HG02938 (cell line): ENCODE measurements around the gene NR3C2.
A peak's percentile ranks its signal among the peaks of the same experiment; 100 is the strongest.

Source experiments
- ATAC-seq: cut with Tn5 transposase; IDR thresholded peaks from one replicate; pipeline ENCODE4 v1.9.1; 2021; ENCODE audit warnings: mild to moderate bottlenecking, moderate library complexity; ENCODE audit not compliant: unreplicated experiment

The NR3C2 gene

DNA sequence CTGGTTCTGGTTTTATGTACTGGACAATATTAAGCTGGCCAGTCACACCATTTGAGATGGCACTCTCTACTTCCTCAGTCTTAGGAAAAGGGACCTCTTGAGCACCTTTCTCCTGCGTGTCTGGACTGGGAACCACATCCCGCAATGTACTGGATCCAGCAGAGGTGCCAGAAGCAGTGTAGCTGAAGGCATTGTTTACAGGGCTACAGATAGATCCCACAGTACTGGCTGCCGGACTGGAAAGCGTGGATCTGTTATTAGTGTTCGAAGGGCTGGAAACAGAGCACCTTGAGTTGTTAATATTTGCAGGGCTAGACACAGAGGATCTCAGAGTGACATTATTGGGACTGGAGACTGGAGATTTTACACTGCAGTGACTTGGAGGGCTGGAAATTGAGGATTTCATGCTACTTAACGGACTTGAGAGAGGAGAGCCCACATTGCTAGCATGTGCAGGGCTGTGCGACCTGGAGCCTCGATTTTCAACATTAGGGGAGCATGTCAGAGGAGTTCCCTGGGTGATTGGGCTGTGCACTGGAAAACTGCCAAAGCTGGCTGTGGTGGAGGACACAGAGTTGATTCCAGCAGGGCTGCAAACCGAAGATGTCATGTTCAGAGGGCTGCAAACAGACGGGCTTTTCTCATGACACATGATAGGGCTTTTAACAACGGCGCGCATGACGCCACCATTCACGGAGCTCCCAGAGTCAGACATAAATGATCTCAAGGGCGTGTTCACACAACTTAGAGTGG is 6.4 kb downstream of the NR3C2 start:
- ATAC-seq: no peak

DNA sequence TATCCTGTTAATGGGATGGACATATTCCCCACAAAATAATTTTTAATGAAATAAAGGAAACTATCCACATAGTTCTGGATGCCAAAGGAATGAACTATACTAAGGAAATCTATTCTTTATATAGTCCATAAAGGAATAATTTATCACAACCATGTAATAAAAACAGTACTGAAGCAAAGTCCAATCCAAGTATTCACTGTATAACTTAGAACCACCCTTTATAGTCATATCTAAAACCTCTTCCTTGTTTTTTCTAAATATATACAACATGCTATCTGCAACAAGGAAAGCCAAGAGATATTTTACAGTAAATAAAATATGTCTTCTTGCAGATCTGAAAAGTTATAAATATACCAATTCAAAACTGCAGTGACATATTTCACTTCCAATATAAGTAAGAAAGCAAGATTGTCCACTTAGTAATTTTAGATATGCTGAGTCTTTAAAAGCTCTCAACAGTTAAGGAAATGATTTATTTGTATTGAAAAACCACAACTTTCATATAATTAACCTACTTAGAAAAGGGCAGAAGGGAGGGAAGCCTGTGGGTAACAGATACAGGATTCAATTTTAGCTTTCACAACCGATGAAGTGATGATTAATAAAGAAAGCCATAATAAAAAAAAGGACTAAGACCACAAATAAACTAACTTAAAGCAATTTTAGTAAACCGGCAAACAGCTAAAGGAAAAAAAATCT is 8.0 kb downstream of the NR3C2 start:
- ATAC-seq: peak; percentile 64

DNA sequence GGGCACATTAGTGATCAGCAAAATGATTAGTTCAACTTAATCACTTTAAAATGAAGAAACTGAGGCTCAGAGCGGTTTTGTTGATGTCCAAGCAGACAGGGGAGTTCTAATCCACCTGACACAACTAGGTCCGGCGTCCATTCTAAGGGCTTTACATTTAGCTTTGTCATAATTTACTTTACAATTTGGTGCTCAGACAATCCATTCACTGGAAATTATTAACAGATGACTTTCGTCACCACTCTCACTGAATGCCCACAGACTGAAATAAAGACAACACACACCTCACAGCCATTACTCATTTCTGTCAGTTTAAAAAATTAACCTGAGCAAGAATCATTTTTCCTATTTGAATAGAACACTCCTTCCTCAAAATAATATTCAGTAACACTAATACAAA is 10.8 kb downstream of the NR3C2 start:
- ATAC-seq: no peak

DNA sequence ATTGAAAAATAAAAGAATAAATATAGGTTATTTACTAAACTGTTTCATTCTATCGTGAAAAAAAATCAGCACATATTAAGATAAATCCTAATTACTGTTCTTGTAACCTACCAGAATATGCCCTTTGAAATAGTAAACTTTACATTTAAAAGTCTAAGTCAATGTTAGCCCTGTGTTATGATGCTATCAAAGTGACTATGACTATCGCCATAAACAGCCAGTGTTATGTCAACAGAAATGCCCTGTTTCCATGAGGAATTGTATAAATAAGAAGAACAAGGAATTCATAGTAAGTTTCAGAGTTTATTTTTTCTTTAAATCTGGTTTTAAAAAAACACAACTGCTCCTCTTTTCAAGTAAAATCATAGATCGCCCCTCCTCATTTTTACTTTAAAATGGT is 11.4 kb downstream of the NR3C2 start:
- ATAC-seq: no peak

DNA sequence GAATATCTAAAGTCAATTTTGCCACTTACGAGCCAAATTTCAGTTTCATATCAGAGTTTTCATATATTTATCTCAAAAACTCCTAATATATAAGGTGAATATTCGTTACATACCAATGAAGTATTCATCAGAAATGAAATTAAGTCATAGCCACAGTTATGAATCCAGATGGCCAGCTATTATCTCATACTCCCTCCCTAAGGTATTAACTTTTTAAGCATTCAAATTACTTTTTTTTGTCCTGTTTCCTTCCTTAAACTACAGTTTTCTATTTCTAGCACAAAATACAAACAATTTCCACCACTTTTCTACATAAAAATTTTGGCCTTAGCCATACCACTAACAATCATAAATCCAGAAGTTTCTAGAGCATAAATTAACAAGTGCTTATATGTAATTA is 13.0 kb downstream of the NR3C2 start:
- ATAC-seq: no peak

DNA sequence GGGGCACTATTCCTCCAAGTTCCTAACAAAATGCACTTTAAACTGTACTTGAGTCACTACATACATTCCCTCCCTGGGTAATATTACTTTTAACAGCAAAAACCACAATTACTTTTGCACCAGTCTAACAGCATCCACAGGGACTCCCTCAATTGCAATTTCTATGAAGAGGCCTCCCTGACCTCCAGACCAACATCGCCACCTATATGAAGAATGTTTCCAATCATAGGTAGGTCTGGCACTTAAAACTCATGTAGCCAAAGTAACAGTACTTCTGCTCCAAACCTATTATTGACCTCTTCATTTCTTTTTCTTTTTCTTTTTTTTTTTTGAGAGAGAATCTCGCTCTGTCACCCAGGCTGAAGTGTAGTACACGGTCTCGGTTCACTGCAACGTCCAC is 15.6 kb downstream of the NR3C2 start:
- no peak for ATAC-seq

DNA sequence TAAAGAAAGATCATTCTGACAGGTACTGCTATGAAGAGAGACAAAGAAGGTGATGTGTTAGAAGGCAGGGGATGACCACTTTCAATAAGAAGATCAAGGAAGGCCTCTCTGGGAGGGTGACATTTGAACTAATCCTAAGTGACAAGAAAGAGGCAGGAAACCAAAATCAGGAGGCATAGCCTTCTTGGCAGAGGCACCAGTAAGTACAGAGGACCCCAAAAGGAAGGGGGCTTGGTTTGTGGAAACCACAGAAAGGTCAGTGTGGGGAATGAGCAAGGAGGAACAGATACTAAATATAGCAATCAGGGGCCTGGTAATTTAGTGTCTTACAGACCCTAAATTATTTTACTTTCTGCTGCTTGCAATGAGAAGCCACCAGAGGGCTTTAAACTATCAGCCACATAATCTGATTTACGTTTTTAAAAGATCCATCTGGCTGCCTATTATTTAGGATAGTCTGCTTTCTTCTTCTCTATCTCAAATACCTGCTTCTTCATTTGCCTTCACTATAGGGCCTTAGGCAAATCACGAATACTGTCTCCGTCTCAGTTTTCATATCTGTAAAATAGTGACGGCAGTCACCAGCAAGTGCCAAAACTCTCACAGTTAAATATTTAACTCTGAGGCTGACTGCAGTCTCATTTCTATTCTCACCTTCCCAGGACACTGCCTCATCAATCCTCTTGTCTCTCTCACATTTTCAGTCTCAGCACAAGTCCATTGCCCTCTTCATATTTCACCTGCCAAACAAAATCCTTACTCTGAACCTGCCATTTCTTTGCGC is 16.7 kb downstream of the NR3C2 start:
- peak; percentile 63 for ATAC-seq

DNA sequence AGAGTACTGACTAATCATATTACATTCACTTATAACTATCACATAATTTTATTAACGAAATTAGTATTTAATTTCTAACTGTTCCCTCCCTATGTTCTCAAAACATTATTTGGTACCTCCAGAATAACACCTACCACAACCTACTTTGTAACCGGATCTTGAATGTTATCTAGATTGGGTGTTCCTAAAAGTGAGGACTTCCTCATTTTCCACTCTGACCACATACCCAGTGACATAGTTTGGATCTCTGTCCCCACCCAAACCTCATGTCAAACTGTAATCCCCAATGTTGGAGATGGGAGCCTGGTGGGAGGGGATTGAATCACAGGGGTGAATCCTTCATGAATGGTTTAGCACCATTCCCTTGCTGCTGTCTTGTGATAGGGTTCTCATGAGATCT is 21.8 kb downstream of the NR3C2 start:
- ATAC-seq: no peak

DNA sequence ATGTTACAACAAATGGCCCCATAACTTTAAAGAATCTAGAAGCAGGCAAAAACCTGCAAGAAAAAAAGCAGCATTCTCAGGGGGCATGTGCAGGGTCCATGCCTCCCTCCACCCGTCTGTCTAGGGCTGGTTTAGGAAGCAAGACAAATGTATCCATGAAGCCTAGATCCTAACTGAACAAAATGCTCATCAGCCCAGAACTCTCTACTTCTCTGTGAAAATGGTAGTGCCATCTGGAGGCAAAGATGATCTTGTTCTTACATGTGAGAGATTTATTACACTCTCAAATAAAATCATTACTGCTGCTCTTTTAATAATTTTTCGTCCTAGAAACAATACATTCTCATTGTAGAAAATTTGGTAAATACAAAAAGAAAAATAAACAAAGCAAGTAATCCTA is 26.7 kb downstream of the NR3C2 start:
- no peak for ATAC-seq

DNA sequence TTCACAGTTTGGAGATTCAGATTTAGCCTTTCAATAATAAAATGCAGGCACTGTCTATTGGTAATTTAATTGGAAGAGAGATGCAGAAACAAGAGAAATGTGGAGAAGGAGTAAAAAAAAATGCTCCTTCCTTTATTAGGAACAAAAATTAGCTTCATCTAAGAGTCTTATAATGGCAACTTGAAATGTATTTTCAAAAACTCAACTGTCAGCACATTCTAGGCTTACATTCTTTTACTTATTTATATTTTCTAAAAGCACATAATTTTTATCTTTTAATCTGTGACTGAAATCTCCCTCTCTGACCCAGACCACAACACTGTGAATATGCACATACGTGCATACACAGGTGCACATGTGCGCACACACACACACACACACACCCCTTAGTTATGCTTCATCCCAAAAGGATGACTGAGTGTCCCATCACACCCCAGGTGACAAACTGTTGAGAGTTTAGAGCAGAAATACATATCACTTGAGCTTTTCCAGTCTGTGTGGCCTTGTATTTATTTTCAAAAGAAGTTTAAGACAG is 29.7 kb downstream of the NR3C2 start:
- ATAC-seq: no peak

DNA sequence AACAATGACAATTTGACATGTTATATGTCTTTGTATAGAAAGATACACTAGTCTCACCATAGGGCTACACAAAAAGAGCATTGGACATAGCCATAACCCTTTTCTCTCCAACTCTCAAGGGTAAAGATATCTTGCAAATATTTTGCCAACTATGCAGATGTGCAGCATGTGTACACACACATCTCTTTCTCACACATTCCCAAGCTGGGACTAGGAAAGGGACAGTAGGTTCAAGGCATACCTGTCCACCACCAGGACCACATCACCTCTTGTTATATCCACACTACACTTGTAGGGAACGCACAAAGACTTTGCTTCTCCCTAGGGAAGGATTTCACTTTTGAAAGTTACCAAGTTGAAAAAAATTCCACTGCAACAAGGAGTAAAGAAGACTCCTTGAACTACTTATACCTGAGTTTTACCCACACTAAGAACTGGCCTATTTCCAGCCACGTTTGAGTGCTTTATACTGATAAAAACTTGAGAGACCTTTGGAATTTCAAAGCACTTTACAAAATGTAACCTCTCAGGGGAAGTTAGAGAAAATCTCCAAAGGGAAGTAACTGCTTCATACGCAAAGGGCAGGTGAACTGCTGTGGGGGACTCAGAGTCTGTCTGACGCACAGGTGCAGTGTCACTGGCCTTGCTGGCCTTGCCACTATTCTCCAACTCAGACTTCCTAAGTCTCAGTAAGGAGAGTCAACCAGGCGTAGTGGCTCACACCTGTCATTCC is 36.9 kb downstream of the NR3C2 start:
- ATAC-seq: no peak

DNA sequence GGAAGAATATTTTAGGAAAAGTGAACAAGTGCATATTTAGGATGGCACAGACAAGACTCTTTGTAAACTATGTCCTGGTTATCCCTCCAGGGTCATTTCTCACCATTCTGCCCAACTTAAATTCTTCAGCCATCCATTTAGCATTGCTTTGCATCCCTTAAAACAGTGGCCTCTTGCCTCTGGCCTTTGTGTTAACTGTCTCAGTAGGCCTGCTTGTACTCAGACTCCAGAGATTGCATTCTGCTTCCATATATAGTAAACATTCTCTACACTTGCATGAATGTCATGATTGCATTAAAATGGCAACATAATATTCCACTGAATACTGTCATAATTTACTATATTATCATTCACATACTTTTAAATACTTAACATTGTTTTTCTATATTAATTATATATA is 43.2 kb downstream of the NR3C2 start:
- ATAC-seq: no peak

DNA sequence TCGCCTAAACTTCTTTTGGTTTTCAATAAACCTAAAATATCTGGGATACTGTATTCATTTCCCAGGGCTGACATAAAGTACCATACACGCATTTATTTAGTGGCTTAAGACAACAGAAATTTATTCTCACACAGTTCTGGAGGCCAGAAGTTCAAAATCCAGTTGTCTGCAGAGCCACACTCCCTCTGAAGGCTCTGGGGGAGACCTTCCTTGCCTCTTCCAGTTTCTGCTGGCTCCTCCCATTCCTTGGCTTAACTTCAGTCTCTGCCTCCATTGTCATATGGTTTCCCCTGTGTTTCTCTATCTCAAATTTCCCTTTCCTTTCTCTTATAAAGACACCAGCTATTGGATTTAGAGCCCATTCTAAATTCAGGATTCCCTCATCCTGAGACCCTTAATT is 44.4 kb downstream of the NR3C2 start:
- ATAC-seq: no peak

DNA sequence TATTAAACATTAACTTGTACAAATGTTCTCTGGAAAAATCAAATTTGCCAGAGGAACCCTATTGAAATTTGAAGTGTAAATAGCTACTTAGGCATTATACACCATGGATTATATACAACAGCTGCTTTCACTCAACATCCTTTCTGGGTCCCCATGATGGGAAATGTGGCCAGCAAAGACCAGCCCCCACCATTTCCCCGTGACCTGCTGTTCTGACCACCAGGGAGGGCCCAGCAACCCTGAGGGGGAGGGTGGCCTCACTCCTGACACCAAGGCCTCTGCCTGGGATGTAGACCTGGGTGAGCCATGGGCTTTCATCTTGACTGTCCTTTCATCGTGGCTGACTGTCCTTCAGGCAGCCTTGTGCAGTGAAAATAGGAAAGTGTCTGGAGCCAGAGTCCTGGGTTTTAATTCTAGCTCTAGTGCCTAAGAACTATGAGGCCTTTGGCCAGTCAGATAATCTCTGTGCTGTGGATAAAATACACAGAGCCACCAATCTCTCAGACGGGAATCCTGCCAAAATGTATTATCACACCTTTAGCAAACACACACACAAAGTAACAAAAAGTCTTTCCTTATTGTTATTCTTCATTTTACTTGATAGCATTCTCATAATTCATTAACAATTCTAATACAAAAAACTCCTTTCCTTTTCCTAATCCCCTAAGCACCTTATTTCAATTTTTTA is 45.1 kb downstream of the NR3C2 start:
- ATAC-seq: no peak

DNA sequence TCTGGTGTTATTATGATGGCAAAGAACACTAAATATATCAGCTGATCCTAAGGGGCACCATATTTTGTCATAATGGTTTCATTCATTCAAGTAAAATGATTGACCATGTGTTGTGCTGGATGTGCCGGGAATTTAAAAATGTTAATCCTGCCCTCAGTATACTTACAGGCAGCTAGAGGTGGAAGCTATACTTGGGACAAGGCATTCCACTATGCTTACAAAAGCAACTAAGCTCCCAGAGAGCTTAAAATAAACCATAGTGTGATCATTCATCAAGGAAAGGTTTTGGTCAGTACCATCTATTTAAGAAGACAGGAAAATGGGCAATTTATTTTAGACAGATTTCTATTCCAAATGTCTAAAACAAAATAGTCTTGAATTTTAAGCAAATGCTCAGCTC is 46.4 kb downstream of the NR3C2 start:
- no peak for ATAC-seq

DNA sequence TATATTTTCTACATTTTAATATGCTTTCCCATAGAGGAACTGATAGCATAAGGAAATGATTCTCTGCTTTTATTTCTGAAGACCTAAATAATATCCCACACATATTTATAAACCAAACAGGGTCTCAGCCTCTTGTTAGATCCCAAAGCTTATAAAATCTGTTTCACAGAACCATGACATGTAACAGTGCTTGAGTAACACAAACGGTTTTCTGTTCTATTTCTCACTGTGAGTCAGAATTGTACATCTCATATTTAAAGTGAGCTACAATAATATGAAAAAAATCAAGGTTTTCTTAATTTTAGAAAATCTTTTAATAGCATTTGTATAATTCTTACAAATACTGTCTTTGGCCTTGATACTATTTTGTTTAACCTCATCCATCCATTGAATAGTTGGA is 51.2 kb downstream of the NR3C2 start:
- ATAC-seq: no peak

DNA sequence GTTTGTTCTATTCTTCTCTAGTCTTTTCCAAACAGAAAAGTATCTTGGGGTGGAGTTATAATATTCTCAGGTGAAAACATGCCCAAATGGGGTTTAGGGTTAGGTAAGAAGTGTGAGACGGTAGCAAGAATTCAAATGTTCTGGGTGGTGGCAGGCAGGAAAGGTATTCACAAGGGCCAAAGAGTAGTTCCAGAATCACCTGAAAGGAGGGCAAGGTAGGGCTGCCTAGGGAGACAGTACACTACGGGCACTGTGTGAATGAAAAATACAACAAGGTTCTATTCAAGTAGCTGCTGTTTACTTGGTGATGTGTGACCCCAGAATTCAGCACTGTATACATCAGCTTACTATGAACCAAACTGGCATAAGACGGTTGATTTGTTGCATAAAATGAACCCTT is 51.9 kb downstream of the NR3C2 start:
- ATAC-seq: no peak

DNA sequence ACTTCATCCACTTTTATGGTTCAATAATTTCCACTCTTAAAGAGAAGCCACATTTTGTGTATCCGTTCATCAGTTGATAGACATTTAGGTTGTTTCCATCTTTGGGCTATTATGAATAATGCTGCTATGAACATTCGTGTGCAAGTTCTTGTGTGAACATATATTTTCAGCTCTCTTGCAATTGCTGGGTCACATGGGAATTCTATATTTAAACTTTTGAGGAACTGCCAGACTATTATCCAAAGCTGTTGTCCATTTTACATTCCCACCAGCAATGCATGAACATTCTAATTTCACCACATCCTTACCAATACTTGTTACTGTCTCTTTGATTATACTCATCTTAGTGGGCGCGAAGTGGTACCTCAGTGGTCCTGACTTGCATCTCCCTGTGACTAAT is 61.9 kb downstream of the NR3C2 start:
- ATAC-seq: no peak

DNA sequence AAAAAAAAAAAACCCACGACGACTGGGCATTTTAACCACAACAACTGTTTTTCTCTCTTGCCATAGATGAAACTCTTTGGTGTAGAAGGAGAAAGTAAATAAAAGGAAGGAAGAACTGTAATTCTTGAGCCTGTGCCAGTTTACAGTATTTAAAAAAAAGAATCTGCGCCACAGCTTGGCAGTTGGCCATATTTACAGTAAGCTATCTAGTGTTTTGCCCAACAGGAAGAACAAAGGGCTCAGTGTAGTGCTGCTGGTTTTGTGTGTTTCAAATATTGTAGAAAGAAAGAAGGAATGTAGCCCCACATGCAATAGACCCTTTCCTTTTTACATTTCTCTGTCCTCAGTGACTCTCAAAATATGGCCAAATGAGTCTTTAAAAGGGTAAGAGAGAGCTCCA is 66.1 kb downstream of the NR3C2 start:
- ATAC-seq: no peak

DNA sequence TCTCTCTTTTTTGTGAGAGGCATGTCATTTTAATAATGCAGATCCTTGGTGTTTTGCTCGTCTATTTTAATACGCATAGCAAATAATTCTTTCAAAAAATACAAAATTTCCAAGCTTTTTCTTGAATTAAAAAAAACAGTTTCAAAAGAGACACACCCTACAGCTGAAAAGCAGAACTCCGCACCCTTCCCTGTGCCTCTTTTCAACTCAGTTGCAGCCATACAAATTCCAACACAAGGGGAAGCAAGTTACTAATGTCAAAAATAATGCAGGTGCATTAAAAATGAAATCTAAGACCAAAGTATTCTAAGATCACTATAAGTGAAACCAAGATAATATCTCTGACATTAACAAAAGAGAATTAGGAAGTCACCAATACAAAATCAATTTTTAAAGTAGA is 66.6 kb downstream of the NR3C2 start:
- no peak for ATAC-seq
